Loucy (cell line): ENCODE data around the gene ABCB11.

Experiments used
- H2AFZ ChIP-seq: fragments of 200-600 bp; sonication (generic); 2 replicates; pipeline ENCODE4 v1.6.0; 2016; ENCODE audit warnings: antibody characterized with exemption, mild to moderate bottlenecking, low read length, moderate library complexity
- H3F3A ChIP-seq: fragments of 200-600 bp; 2 replicates; pipeline ENCODE4 v1.6.0; 2016; ENCODE audit warnings: antibody characterized with exemption, low read depth, mild to moderate bottlenecking
- H3K27me3 ChIP-seq: fragments of 200-600 bp; sonication (generic); 2 replicates; pipeline ENCODE4 v1.6.1; 2014; ENCODE audit warnings: low read length, mild to moderate bottlenecking; ENCODE audit not compliant: insufficient read depth, poor library complexity, severe bottlenecking
- H3K36me3 ChIP-seq: fragments of 200-600 bp; sonication (generic); 2 replicates; pipeline ENCODE4 v1.6.1; 2016; ENCODE audit warnings: low read length; ENCODE audit not compliant: insufficient read depth
- H3K4me1 ChIP-seq: fragments of 200-600 bp; sonication (generic); 2 replicates; pipeline ENCODE4 v1.5.1; 2014; ENCODE audit warnings: low read length, mild to moderate bottlenecking; ENCODE audit not compliant: insufficient read depth, poor library complexity, severe bottlenecking
- H3K4me2 ChIP-seq: fragments of 200-600 bp; sonication (generic); 2 replicates; pipeline ENCODE4 v1.6.0; 2014; ENCODE audit warnings: antibody characterized with exemption, low read length, low read depth, mild to moderate bottlenecking; ENCODE audit not compliant: poor library complexity, severe bottlenecking
- H3K4me3 ChIP-seq: fragments of 200-600 bp; sonication (generic); 2 replicates; pipeline ENCODE4 v1.5.1; 2014; ENCODE audit warnings: low read length, mild to moderate bottlenecking, mixed read lengths; ENCODE audit not compliant: poor library complexity, severe bottlenecking
- H3K79me2 ChIP-seq: fragments of 200-600 bp; sonication (generic); 2 replicates; pipeline ENCODE4 v1.6.1; 2014; ENCODE audit warnings: low read length; ENCODE audit not compliant: insufficient read depth
- H3K9ac ChIP-seq: fragments of 200-600 bp; sonication (generic); 2 replicates; pipeline ENCODE4 v1.6.0; 2014; ENCODE audit warnings: mild to moderate bottlenecking, low read depth, low read length, moderate library complexity; ENCODE audit not compliant: poor library complexity, severe bottlenecking
- H3K9me2 ChIP-seq: fragments of 200-600 bp; sonication (generic); replicated peaks from 2 replicates; pipeline ENCODE4 v1.6.1; 2016; ENCODE audit warnings: low read depth, low read length, mixed read lengths
- H3K9me3 ChIP-seq: fragments of 200-600 bp; sonication (generic); 2 replicates; pipeline ENCODE4 v1.6.1; 2014; ENCODE audit warnings: mild to moderate bottlenecking, antibody characterized with exemption, low read length, low read depth; ENCODE audit not compliant: insufficient read depth
- H4K20me1 ChIP-seq: fragments of 200-600 bp; sonication (generic); 2 replicates; pipeline ENCODE4 v1.6.0; 2014; ENCODE audit warnings: antibody characterized with exemption, low read length, mild to moderate bottlenecking; ENCODE audit not compliant: insufficient read depth, poor library complexity, severe bottlenecking
- CTCF ChIP-seq: fragments of 200-600 bp; sonication (generic); conservative IDR thresholded peaks from 2 replicates; pipeline ENCODE4 v1.5.1; 2014; ENCODE audit warnings: mild to moderate bottlenecking, antibody characterized with exemption, low read length
- EZH2phosphoT487 ChIP-seq: fragments of 200-600 bp; IDR thresholded peaks from 2 replicates; pipeline ENCODE4 v1.6.1; 2018; ENCODE audit warnings: antibody characterized with exemption, mild to moderate bottlenecking, moderate library complexity, borderline replicate concordance

Gene ABCB11

GRCh38 chr2:168930242-168930641, 100.9 kb downstream of the ABCB11 start:
- no peak overlapping the region for H2AFZ ChIP-seq
- H3K9ac ChIP-seq, result no peak overlapping the region
- H3K9me3 ChIP-seq, result no peaks in the 10 kb centered on the region
- H3K4me1 ChIP-seq, result no peaks in the 10 kb centered on the region
- TF ChIP-seq EZH2phosphoT487 (no peak), CTCF (no peak)
- no peaks in the 10 kb centered on the region for H3K79me2 ChIP-seq
- no peaks in the 10 kb centered on the region for H3F3A ChIP-seq
- no peaks in the 10 kb centered on the region for H3K9me2 ChIP-seq
- no peak overlapping the region for H3K4me3 ChIP-seq
- H3K4me2 ChIP-seq, result no peak overlapping the region
- no peaks in the 10 kb centered on the region for H3K36me3 ChIP-seq
- H3K27me3 ChIP-seq, result no peaks in the 10 kb centered on the region
- no peaks in the 10 kb centered on the region for H4K20me1 ChIP-seq

GRCh38 chr2:168929031-168929430, 102.1 kb downstream of the ABCB11 start:
- no peaks in the 10 kb centered on the region for H3K4me1 ChIP-seq
- TF ChIP-seq CTCF (no peak), EZH2phosphoT487 (no peak)
- no peaks in the 10 kb centered on the region for H3K27me3 ChIP-seq
- no peaks in the 10 kb centered on the region for H3K9me3 ChIP-seq
- H3F3A ChIP-seq, result no peaks in the 10 kb centered on the region
- H3K9me2 ChIP-seq, result no peaks in the 10 kb centered on the region
- H3K4me3 ChIP-seq, result no peak overlapping the region
- H3K4me2 ChIP-seq, result no peak overlapping the region
- no peaks in the 10 kb centered on the region for H3K36me3 ChIP-seq
- H4K20me1 ChIP-seq, result no peaks in the 10 kb centered on the region
- no peak overlapping the region for H3K9ac ChIP-seq
- no peaks in the 10 kb centered on the region for H3K79me2 ChIP-seq
- H2AFZ ChIP-seq, result no peak overlapping the region

- Histone ChIP-seq H3K9ac (no peak overlapping the region), H3K9me3 (no peaks in the 10 kb centered on the region), H3K79me2 (no peaks in the 10 kb centered on the region), H3K27me3 (no peaks in the 10 kb centered on the region), H3K36me3 (no peaks in the 10 kb centered on the region), H3K4me2 (no peak overlapping the region), H3K9me2 (no peaks in the 10 kb centered on the region), H2AFZ (no peak overlapping the region), H4K20me1 (no peaks in the 10 kb centered on the region), H3F3A (no peaks in the 10 kb centered on the region), H3K4me1 (no peaks in the 10 kb centered on the region), H3K4me3 (no peak overlapping the region)
- TF ChIP-seq EZH2phosphoT487 (no peak), CTCF (no peak)
Observed at GRCh38 chr2:168928113-168928831, 102.9 kb downstream of the ABCB11 start.
